Mesothelial cell of epicardium (in vitro differentiated cells): ENCODE measurements around the gene GPR32. TPM values are rescaled to one million over a fixed set of nuclear protein-coding genes. Genes with fewer than 3 reads are reported as not detected.
"Not testable (repeated sequence)": the region's sequence is repeated elsewhere in the genome, so short reads cannot be mapped to it uniquely, and the experiment has no call there.

Experiments used
- DNase-seq, 2 experiments: peaks; one replicate each; pipeline ENCODE4 v3.0.0; 2021; ENCODE audit warnings: low spot score in 2 of 2; ENCODE audit not compliant: unreplicated experiment in 2 of 2
- H3K27ac Mint-ChIP-seq: 2 replicates; pipeline ENCODE4 v1.8.0; 2021; ENCODE audit warnings: mixed read lengths
- H3K27me3 Mint-ChIP-seq: 2 replicates; pipeline ENCODE4 v1.8.0; 2021; ENCODE audit warnings: low read depth, mixed read lengths
- H3K36me3 Mint-ChIP-seq: 2 replicates; pipeline ENCODE4 v1.8.0; 2021; ENCODE audit warnings: mixed read lengths
- H3K4me1 Mint-ChIP-seq: 2 replicates; pipeline ENCODE4 v1.8.0; 2021; ENCODE audit warnings: mixed read lengths
- H3K4me3 Mint-ChIP-seq: 2 replicates; pipeline ENCODE4 v1.8.0; 2021; ENCODE audit warnings: mild to moderate bottlenecking, moderate library complexity, mixed read lengths
- H3K9me3 Mint-ChIP-seq: 2 replicates; pipeline ENCODE4 v1.8.0; 2021; ENCODE audit warnings: mixed read lengths
- total RNA-seq: library from RNA; stranded (reverse); gene quantifications from 3 replicates; pipeline ENCODE4 v1.2.1, GENCODE V29; 2021
- TF ChIP-seq, protein P1 (sequence below): fragments of 200-600 bp; sonication (generic); IDR thresholded peaks from one replicate; pipeline ENCODE4 v1.5.0; 2021; ENCODE audit warnings: antibody characterized with exemption; ENCODE audit not compliant: unreplicated experiment

The GPR32 gene, protein sequence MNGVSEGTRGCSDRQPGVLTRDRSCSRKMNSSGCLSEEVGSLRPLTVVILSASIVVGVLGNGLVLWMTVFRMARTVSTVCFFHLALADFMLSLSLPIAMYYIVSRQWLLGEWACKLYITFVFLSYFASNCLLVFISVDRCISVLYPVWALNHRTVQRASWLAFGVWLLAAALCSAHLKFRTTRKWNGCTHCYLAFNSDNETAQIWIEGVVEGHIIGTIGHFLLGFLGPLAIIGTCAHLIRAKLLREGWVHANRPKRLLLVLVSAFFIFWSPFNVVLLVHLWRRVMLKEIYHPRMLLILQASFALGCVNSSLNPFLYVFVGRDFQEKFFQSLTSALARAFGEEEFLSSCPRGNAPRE
- not detected in 3 replicates for total RNA-seq

DNA sequence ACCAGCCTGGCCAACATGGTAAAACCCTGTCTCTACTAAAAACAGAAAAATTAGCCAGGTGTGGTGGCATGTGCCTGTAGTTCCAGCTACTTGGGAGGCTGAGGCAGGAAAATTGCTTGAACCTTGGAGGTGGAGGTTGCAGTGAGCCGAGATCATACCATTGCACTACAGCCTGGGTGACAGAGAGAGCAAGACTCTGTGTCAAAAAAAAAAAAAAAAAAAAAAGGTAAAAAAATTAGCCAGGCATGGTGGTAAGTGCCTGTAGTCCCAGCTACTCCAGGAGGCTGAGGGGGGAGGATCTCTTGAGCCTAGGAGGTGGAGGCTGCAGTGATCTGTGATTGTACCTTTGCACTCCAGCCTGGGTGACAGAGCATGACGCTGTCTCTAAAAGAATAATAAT lies at the start of gene GPR32:
Gene GPR32 (plus strand): TSS at position 301 of the 400 bp plus-strand sequence. CDS start 137 bp downstream, outside the sequence.
- not testable (repeated sequence) for H3K4me1 Mint-ChIP-seq, H3K27ac Mint-ChIP-seq, H3K36me3 Mint-ChIP-seq, H3K4me3 Mint-ChIP-seq, H3K9me3 Mint-ChIP-seq, DNase-seq
- H3K27me3 Mint-ChIP-seq, result peaks cover 36% of the 10 kb centered on the region

DNA sequence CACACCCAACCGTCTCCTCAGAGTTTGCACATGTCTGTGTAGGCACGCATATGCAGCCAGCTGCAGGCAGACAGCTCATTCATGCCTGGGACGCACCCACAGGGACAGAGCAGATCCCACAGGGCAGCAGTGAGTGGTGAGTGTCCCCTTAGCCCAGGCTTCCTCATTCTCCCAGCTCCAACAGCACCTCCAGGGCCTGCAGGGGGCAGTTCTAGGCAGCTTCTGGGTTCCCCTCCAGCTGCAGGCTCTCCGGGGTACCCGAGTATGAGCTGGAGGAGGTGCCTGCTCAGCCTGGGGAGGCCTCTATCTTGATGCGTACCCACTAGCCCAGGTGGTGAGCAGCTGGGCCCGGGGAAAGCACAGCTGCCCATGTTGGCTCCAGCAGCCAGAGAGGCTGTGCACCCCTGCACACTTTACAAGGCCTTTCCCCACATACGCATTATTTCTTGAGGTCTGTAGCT lies 49.3 kb upstream of the GPR32 start:
- peaks cover 38% of the 10 kb centered on the region for H3K4me1 Mint-ChIP-seq
- H3K27me3 Mint-ChIP-seq, result peaks cover 67% of the 10 kb centered on the region

DNA sequence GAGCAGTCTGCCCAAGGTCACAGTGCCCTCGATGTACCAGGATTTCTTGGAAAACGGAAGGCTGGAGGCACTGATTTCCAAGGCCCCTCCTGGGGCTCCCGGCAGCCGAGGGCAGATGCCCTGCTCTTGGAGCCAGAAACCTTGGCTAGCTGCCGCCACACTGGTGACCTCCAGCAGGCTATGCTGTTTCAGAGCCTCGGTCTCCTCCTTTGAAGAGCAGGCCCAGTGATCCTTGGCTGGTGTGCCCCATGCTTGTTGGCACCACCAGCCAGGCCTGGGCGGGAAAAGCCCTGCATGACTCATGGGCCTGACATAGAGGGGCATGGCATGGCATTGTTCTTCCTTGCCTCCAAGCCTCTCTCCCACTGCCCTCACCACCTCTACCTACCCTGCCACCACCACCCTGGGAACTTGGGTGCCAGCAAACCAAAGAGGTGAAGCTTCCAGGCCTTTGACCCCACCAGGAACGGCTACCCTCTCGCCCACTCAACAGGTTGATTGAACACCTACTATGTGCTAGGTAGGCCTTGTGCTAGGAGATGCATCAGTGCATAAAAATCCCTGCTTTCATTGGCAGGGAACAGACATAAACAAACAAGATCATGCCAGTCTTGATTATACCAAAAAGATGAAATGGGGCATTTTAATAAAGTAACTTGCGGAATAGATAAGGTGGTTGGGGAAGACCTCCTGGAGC lies 48.7 kb upstream of the GPR32 start:
- H3K9me3 Mint-ChIP-seq, result no peaks in the 10 kb centered on the region
- H3K4me3 Mint-ChIP-seq, result peak overlapping the region; percentile 93
- peaks cover 41% of the 10 kb centered on the region for H3K4me1 Mint-ChIP-seq
- no peaks in the 10 kb centered on the region for H3K36me3 Mint-ChIP-seq
- DNase-seq, result no peak
- TF ChIP-seq, protein P1, sequence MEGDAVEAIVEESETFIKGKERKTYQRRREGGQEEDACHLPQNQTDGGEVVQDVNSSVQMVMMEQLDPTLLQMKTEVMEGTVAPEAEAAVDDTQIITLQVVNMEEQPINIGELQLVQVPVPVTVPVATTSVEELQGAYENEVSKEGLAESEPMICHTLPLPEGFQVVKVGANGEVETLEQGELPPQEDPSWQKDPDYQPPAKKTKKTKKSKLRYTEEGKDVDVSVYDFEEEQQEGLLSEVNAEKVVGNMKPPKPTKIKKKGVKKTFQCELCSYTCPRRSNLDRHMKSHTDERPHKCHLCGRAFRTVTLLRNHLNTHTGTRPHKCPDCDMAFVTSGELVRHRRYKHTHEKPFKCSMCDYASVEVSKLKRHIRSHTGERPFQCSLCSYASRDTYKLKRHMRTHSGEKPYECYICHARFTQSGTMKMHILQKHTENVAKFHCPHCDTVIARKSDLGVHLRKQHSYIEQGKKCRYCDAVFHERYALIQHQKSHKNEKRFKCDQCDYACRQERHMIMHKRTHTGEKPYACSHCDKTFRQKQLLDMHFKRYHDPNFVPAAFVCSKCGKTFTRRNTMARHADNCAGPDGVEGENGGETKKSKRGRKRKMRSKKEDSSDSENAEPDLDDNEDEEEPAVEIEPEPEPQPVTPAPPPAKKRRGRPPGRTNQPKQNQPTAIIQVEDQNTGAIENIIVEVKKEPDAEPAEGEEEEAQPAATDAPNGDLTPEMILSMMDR, result no peak
- H3K27ac Mint-ChIP-seq, result peak overlapping the region; percentile 0
- H3K27me3 Mint-ChIP-seq, result peaks cover 61% of the 10 kb centered on the region

More for the DNA sequence above, 49.3 kb upstream of the GPR32 start:
- Mint-ChIP-seq H3K27ac (no peak overlapping the region), H3K4me3 (peak overlapping the region; percentile 53), H3K36me3 (no peaks in the 10 kb centered on the region), H3K9me3 (no peaks in the 10 kb centered on the region)
- no peak for DNase-seq
- TF ChIP-seq, protein P1, result no peak

DNA sequence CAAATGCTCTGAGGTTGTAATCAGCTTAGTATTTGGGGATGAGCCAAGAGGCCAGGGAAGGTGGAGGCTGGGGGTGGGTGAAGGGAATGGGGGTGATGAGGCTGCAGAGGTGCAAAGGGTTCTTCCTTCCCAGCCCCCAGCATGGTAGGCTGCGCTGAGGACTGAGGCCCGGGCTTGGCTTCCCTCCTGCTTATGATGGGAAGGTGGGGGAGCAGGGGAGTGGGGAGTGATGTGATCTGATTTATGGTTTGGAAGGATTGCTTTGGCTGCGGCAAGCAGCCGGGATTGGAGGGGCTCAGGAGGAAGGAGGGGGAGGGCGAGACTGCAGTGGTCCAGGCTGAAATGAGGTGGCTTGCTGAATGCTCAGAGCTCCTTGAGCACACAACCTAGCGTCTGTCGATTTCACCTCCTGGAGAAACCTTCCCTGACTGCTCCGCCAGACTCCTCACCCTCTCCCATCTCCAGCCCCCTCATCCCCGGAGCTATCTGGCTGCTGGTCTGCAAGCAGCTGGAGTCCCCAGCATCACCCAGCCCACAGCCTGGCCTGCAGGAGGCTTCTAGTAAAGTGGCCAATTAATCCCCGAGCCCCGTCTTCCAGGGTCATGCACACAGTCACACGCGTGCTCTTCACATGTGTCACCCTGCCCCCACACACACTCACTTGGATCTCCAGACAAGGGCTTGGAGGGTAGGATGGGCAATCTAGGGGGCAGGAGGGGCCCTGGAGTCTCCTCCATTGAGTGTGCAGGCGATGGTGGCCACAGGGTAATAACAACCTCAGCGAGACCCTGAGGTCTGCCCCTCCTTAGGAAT lies 47.9 kb upstream of the GPR32 start:
- Mint-ChIP-seq H3K36me3 (no peaks in the 10 kb centered on the region), H3K9me3 (no peaks in the 10 kb centered on the region), H3K4me3 (peak overlapping the region; percentile 93), H3K27me3 (peaks cover 56% of the 10 kb centered on the region), H3K4me1 (peaks cover 38% of the 10 kb centered on the region), H3K27ac (peak overlapping the region; percentile 54)
- DNase-seq, result no peak
- TF ChIP-seq, protein P1, result no peak

DNA sequence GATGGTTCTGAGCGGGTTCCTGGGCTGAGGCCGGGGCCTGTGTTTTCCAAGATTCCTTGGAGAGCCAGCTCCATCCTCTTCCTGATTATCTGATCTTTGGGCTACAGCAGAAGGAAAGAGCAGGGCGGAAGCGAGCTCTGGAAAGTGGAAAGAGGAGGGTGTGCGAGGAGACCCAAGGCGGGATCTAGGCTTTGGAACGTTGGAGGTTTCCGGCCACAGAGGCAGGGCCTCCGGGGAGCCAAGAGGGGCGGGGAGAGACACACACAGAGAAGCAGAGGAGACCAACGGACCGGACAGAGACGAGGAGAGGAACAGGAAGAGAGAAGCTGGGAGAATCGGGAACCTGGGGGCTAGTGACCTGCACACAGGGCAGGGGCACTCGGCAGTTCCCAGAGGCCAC lies 47.2 kb upstream of the GPR32 start, which contains the start of gene CLEC11A:
Gene CLEC11A (plus strand): TSS at position 296 of the 400 bp plus-strand sequence. CDS start 162 bp downstream, outside the sequence.
- Mint-ChIP-seq H3K27ac (peak within 1 kb of the TSS; percentile 73), H3K4me1 (peaks cover 35% of the 10 kb centered on the region), H3K9me3 (no peaks in the 10 kb centered on the region), H3K4me3 (peak within 1 kb of the TSS; percentile 93), H3K36me3 (no peaks in the 10 kb centered on the region), H3K27me3 (peaks cover 50% of the 10 kb centered on the region)
- TF ChIP-seq, protein P1, result no peak
- no peak for DNase-seq
